H1 (cell line): ENCODE results near the gene AGO3. TPM values are rescaled to one million over a fixed set of nuclear protein-coding genes. Genes with fewer than 3 reads are reported as not detected.

Source experiments
- CTCF ChIA-PET: fragments of 300-600 bp; sonication (Branson Sonifier 250); formaldehyde crosslinking; loops from one replicate; lab custom pipeline; 2021; ENCODE audit not compliant: partially characterized antibody; lab: Charles Lee
- POLR2A ChIA-PET: fragments of 300-600 bp; sonication (Branson Sonifier 250); formaldehyde crosslinking; loops from one replicate; lab custom pipeline; 2021; ENCODE audit warnings: inconsistent platforms; ENCODE audit not compliant: partially characterized antibody; lab: Charles Lee
- DNase-seq, 2 experiments: peaks; one replicate each; pipeline versions ENCODE4 v3.0.0 to v3.0.0-alpha.2; 2010 to 2022; ENCODE audit warnings: low spot score in 2 of 2, low read depth in 1 of 2, mixed read lengths in 1 of 2
- FAIRE-seq: peaks from 2 replicates; lab custom pipeline; 2011; peaks lifted over from hg19 to GRCh38; lab: Jason Lieb, UNC
- H2AFZ ChIP-seq: 2 replicates; pipeline ENCODE4 v1.8.1; 2012; ENCODE audit warnings: low read length, inconsistent platforms
- H2AK5ac ChIP-seq: 2 replicates; pipeline ENCODE4 v1.6.1; 2013; ENCODE audit warnings: low read depth, low read length
- H2BK120ac ChIP-seq: replicated peaks from 2 replicates; pipeline ENCODE3; 2013; ENCODE audit warnings: low read depth, low read length, inconsistent platforms
- H2BK12ac ChIP-seq: 2 replicates; pipeline ENCODE4 v1.6.1; 2013; ENCODE audit warnings: low read depth, low read length
- H2BK15ac ChIP-seq: 2 replicates; pipeline ENCODE4 v1.6.1; 2013; ENCODE audit warnings: low read length
- H2BK20ac ChIP-seq: 2 replicates; pipeline ENCODE4 v1.6.1; 2013; ENCODE audit warnings: low read length
- H2BK5ac ChIP-seq: 2 replicates; pipeline ENCODE4 v1.6.1; 2013; ENCODE audit warnings: low read depth, low read length
- H3K14ac ChIP-seq: 2 replicates; pipeline ENCODE4 v1.6.1; 2013; ENCODE audit warnings: inconsistent platforms; ENCODE audit not compliant: insufficient read length
- H3K18ac ChIP-seq: 2 replicates; pipeline ENCODE4 v1.6.1; 2013; ENCODE audit warnings: low read length; ENCODE audit errors: extremely low read depth
- H3K23ac ChIP-seq: 2 replicates; pipeline ENCODE4 v1.6.1; 2013; ENCODE audit warnings: inconsistent platforms; ENCODE audit not compliant: insufficient read length
- H3K23me2 ChIP-seq: 2 replicates; pipeline ENCODE4 v1.6.1; 2013; ENCODE audit warnings: low read depth, low read length
- H3K27ac ChIP-seq: 2 replicates; pipeline ENCODE4 v1.6.1; 2011; ENCODE audit warnings: low read depth, low read length, inconsistent platforms
- H3K27me3 ChIP-seq, 4 experiments: replicated peaks in 1 of 4; 1 replicate in 1 of 4; 2 replicates in 3 of 4; pipeline versions ENCODE4 v1.6.1 to v1.8.1; 2011 to 2013; ENCODE audit warnings: low read length in 3 of 4, mild to moderate bottlenecking in 3 of 4, inconsistent platforms in 2 of 4, mixed read lengths in 2 of 4, moderate library complexity in 1 of 4; ENCODE audit not compliant: control insufficient read depth in 3 of 4, insufficient read depth in 3 of 4; ENCODE audit errors: extremely low read depth in 1 of 4
- H3K36me3 ChIP-seq, 4 experiments: 2 replicates each; pipeline versions ENCODE4 v1.6.1 to v1.8.1; 2011 to 2013; ENCODE audit warnings: mild to moderate bottlenecking in 4 of 4, low read length in 3 of 4, moderate library complexity in 2 of 4, control low read depth in 1 of 4, inconsistent platforms in 1 of 4; ENCODE audit not compliant: insufficient read depth in 4 of 4, control insufficient read depth in 2 of 4
- H3K4ac ChIP-seq: replicated peaks from 2 replicates; pipeline ENCODE3; 2013; ENCODE audit warnings: low read length, low read depth, mixed read lengths, inconsistent platforms; ENCODE audit not compliant: insufficient read length
- H3K4me1 ChIP-seq, 4 experiments: replicated peaks in 1 of 4; 1 replicate in 1 of 4; 2 replicates in 3 of 4; pipeline versions ENCODE4 v1.6.1 to v1.8.1; 2011 to 2013; ENCODE audit warnings: low read length in 3 of 4, inconsistent platforms in 2 of 4, mixed read lengths in 1 of 4; ENCODE audit not compliant: insufficient read depth in 4 of 4, control insufficient read depth in 3 of 4
- H3K4me2 ChIP-seq, 2 experiments: 2 replicates each; pipeline versions ENCODE4 v1.6.1 to v1.8.1; 2011 to 2013; ENCODE audit warnings: low read depth in 2 of 2, low read length in 2 of 2, control low read depth in 1 of 2, inconsistent platforms in 1 of 2, mild to moderate bottlenecking in 1 of 2; ENCODE audit not compliant: insufficient read depth in 1 of 2
- H3K4me3 ChIP-seq, 4 experiments: fragments of 200-600, 300-600 bp in 1 of 4; sonication (generic), shearing (Covaris generic), sonication (Bioruptor Twin) in 1 of 4; 2 replicates each; pipeline versions ENCODE4 v1.5.1 to v1.8.1; 2011 to 2016; ENCODE audit warnings: low read length in 4 of 4, low read depth in 3 of 4, control low read depth in 2 of 4, inconsistent platforms in 2 of 4, mild to moderate bottlenecking in 2 of 4, mixed read lengths in 1 of 4, moderate library complexity in 1 of 4; ENCODE audit not compliant: insufficient read depth in 2 of 4; ENCODE audit errors: extremely low read depth in 1 of 4
- H3K56ac ChIP-seq: replicated peaks from 2 replicates; pipeline ENCODE3; 2013; ENCODE audit warnings: low read depth, mild to moderate bottlenecking, mixed read lengths, low read length, inconsistent platforms; ENCODE audit not compliant: insufficient read length
- H3K79me1 ChIP-seq: 2 replicates; pipeline ENCODE4 v1.6.1; 2013; ENCODE audit warnings: low read depth, low read length, control low read depth
- H3K79me2 ChIP-seq, 2 experiments: 2 replicates each; pipeline versions ENCODE4 v1.6.1 to v1.8.1; 2012 to 2013; ENCODE audit warnings: low read length in 2 of 2, mild to moderate bottlenecking in 2 of 2, inconsistent platforms in 1 of 2; ENCODE audit not compliant: insufficient read depth in 2 of 2, control insufficient read depth in 1 of 2
- H3K9ac ChIP-seq, 4 experiments: replicated peaks in 1 of 4; 1 replicate in 1 of 4; 2 replicates in 3 of 4; pipeline versions ENCODE4 v1.6.1 to v1.8.1; 2011 to 2013; ENCODE audit warnings: low read depth in 3 of 4, low read length in 3 of 4, control low read depth in 2 of 4, mild to moderate bottlenecking in 2 of 4, moderate library complexity in 2 of 4, inconsistent platforms in 1 of 4; ENCODE audit errors: extremely low read depth in 1 of 4
- H3K9me3 ChIP-seq, 2 experiments: 2 replicates each; pipeline versions ENCODE4 v1.6.1 to v1.8.1; 2012 to 2013; ENCODE audit warnings: mild to moderate bottlenecking in 2 of 2, moderate library complexity in 2 of 2, control low read depth in 1 of 2, inconsistent platforms in 1 of 2, low read depth in 1 of 2, low read length in 1 of 2, mixed read lengths in 1 of 2; ENCODE audit not compliant: insufficient read depth in 2 of 2
- H4K20me1 ChIP-seq, 2 experiments: replicated peaks in 1 of 2; 2 replicates each; pipeline versions ENCODE3 to v1.8.1; 2011 to 2013; ENCODE audit warnings: inconsistent platforms in 2 of 2, low read length in 2 of 2, mild to moderate bottlenecking in 1 of 2; ENCODE audit not compliant: insufficient read depth in 2 of 2, control insufficient read depth in 1 of 2
- H4K5ac ChIP-seq: 2 replicates; pipeline ENCODE4 v1.6.1; 2013; ENCODE audit warnings: low read length, low read depth, mixed read lengths, inconsistent platforms; ENCODE audit not compliant: insufficient read length
- H4K8ac ChIP-seq: 2 replicates; pipeline ENCODE4 v1.8.0; 2013; ENCODE audit warnings: mild to moderate bottlenecking, moderate library complexity, low read length, inconsistent platforms; ENCODE audit not compliant: insufficient read depth; ENCODE audit errors: extremely low read depth
- H4K91ac ChIP-seq: replicated peaks from 2 replicates; pipeline ENCODE3; 2013; ENCODE audit warnings: low read length, mixed read lengths, inconsistent platforms; ENCODE audit not compliant: insufficient read length
- ASH2L ChIP-seq: fragments of 200-600, 300-600 bp; sonication (generic); IDR thresholded peaks from one replicate; pipeline ENCODE4 v1.7.1; 2017; ENCODE audit warnings: low read length
- WGBS, 2 experiments: shearing (Covaris generic) in 1 of 2; methylation state at CpG; one replicate each; pipeline versions ENCODE4 v1.1.6 to v1.1.7; 2013 to 2015; ENCODE audit warnings: low lambda C conversion rate in 2 of 2, mixed read lengths in 2 of 2, inconsistent platforms in 1 of 2, low coverage in 1 of 2, missing lambda C conversion rate in 1 of 2; ENCODE audit not compliant: insufficient replicate concordance in 2 of 2, insufficient coverage in 1 of 2, insufficient read length in 1 of 2; ENCODE audit errors: extremely low coverage in 1 of 2, missing lambda C conversion rate in 1 of 2; 5-methylcytosine and 5-hydroxymethylcytosine counted together
- polyA plus RNA-seq, 7 experiments: library from polyadenylated mRNA; depleted of rRNA in 3 of 7; stranded (reverse) in 5 of 7; unstranded in 2 of 7; fragments of >200 nt in 5 of 7; fragments of 200-250 nt in 2 of 7; gene quantifications; 1 replicate in 5 of 7; 2 replicates in 1 of 7; 4 replicates in 1 of 7; pipeline versions ENCODE4 v1.2.1 to v1.2.3, GENCODE V29; 2011 to 2013; ENCODE audit warnings: missing spikeins in 2 of 7, mixed read lengths in 2 of 7
- total RNA-seq: library from RNA; stranded (reverse); fragmentation: NEBNext Ultra II Directional; extraction: Animal tissue kit (Norgen Biotek cat#: 25700); gene quantifications from 2 replicates; pipeline ENCODE4 v1.2.1, GENCODE V29; 2021

The AGO3 gene
- total and polyA plus RNA-seq, 2 of the 8 experiments (the other 6 are each of a cell fraction or from before 2014, with no cell fraction given): 10.7 to 26.4 TPM

GRCh38 chr1:36094621-36095061 is 163.7 kb downstream of the AGO3 start:
- H3K36me3 ChIP-seq: peaks cover 23 to 38% (median 33%) of the 10 kb centered on the region in 4 experiments
- no peak overlapping the region for H3K14ac ChIP-seq
- no peak overlapping the region for H2BK20ac ChIP-seq
- H3K27me3 ChIP-seq: no peaks in the 10 kb centered on the region
- H2BK5ac ChIP-seq: no peak overlapping the region
- H4K91ac ChIP-seq: no peak overlapping the region
- no peak overlapping the region for H3K27ac ChIP-seq
- FAIRE-seq: no peak
- H3K23ac ChIP-seq: no peak overlapping the region
- no peak overlapping the region for H3K56ac ChIP-seq
- H3K79me2 ChIP-seq: peaks cover 0 to 9% of the 10 kb centered on the region in 2 experiments; a peak in 2 of 4 replicates
- no peak overlapping the region for H2BK12ac ChIP-seq
- WGBS, 2 experiments: 91% methylated on average over 8 of the region's 8 CpGs; no CpG with 5 or more reads in 1 of the 2 experiments
- H3K4me2 ChIP-seq: no peak overlapping the region
- H2BK15ac ChIP-seq: no peak overlapping the region
- H3K9me3 ChIP-seq: no peaks in the 10 kb centered on the region
- DNase-seq: no peak
- H3K9ac ChIP-seq: no peak overlapping the region
- H3K4me1 ChIP-seq: peaks cover 0 to 11% (median 8%) of the 10 kb centered on the region in 4 experiments; a peak in 5 of 7 replicates
- ChIA-PET POLR2A (interaction anchor here (1.1 kb wide), 1 partner anchor 8 kb away, joined by 9 read pairs; no protein-coding TSS in a partner anchor), CTCF (interaction anchor here (0.7 to 32.6 kb wide), 6 partner anchors 8 to 206 kb away, joined by 3 to 738 read pairs (median 22); partner anchors contain the start of gene TRAPPC3)
- H3K4me3 ChIP-seq: no peak overlapping the region
- H4K8ac ChIP-seq: no peak overlapping the region
- H3K23me2 ChIP-seq: 0 out of 2 replicates have a peak, but pooled peaks cover 1% of the 10 kb centered on the region
- H3K4ac ChIP-seq: no peak overlapping the region
- no peak overlapping the region for H2AFZ ChIP-seq
- H3K79me1 ChIP-seq: peaks cover 3% of the 10 kb centered on the region; the same call in 1 of the 2 replicates
- H3K18ac ChIP-seq: no peak overlapping the region
- H2BK120ac ChIP-seq: no peak overlapping the region
- H4K20me1 ChIP-seq: peaks cover 0 to 6% of the 10 kb centered on the region in 2 experiments
- H4K5ac ChIP-seq: no peak overlapping the region
- no peak overlapping the region for H2AK5ac ChIP-seq
- TF ChIP-seq ASH2L: no peak
